Measurements from ENCODE around the gene UNC45A.
A peak's percentile ranks its signal among the peaks of the same experiment; 100 is the strongest.

Gene UNC45A

GRCh38 chr15:90953947-90954711 is 19.0 kb downstream of the UNC45A start:
- ATAC-seq (ENCODE audit: low read depth) (no peak), DNase-seq (ENCODE audit: low spot score in 2 of 2) (no peak)
- no peaks in the 10 kb centered on the region for H3K27me3 Mint-ChIP-seq
- H3K36me3 Mint-ChIP-seq, result peaks cover 7% of the 10 kb centered on the region
- H3K27ac Mint-ChIP-seq, result peak overlapping the region; percentile 84
- H3K4me3 Mint-ChIP-seq, result peak overlapping the region; percentile 84
- H3K9me3 Mint-ChIP-seq, result no peaks in the 10 kb centered on the region
- H3K4me1 Mint-ChIP-seq, result peaks cover 2% of the 10 kb centered on the region

GRCh38 chr15:90954712-90955623 is 19.9 kb downstream of the UNC45A start, which contains the start of gene RCCD1:
TSS of gene RCCD1 (plus strand) at chr15:90954884. CDS start at chr15:90956735, 1,851 bp downstream.
- H3K9me3 Mint-ChIP-seq, result no peaks in the 10 kb centered on the region
- H3K4me1 Mint-ChIP-seq, result peaks cover 2% of the 10 kb centered on the region
- H3K36me3 Mint-ChIP-seq, result peaks cover 7% of the 10 kb centered on the region
- ATAC-seq (ENCODE audit: low read depth), result peak; percentile 92
- H3K27me3 Mint-ChIP-seq, result no peaks in the 10 kb centered on the region
- DNase-seq (ENCODE audit: low spot score in 2 of 2), result peak; percentile 77
- peak within 1 kb of the TSS; percentile 84 for H3K27ac Mint-ChIP-seq
- H3K4me3 Mint-ChIP-seq, result peak within 1 kb of the TSS; percentile 84

- Mint-ChIP-seq H3K27ac (peak overlapping the region; percentile 84), H3K4me3 (peak overlapping the region; percentile 84), H3K9me3 (no peaks in the 10 kb centered on the region), H3K36me3 (peaks cover 7% of the 10 kb centered on the region), H3K27me3 (no peaks in the 10 kb centered on the region), H3K4me1 (peaks cover 2% of the 10 kb centered on the region)
- DNase-seq (ENCODE audit: low spot score in 2 of 2) (no peak), ATAC-seq (ENCODE audit: low read depth) (no peak)
Measured at GRCh38 chr15:90955624-90956273, 20.7 kb downstream of the UNC45A start.

GRCh38 chr15:90956274-90957030 is 21.4 kb downstream of the UNC45A start:
- Mint-ChIP-seq H3K36me3 (peaks cover 11% of the 10 kb centered on the region), H3K4me1 (peaks cover 2% of the 10 kb centered on the region), H3K27me3 (no peaks in the 10 kb centered on the region), H3K4me3 (peak overlapping the region; percentile 84), H3K9me3 (no peaks in the 10 kb centered on the region), H3K27ac (no peak overlapping the region)
- DNase-seq (ENCODE audit: low spot score in 2 of 2), result peak; percentile 62 to 66
- ATAC-seq (ENCODE audit: low read depth), result peak; percentile 23

- no peak for DNase-seq (ENCODE audit: low spot score in 2 of 2)
Measured at GRCh38 chr15:90957031-90957790, 22.1 kb downstream of the UNC45A start.

GRCh38 chr15:90957791-90958190 is 22.7 kb downstream of the UNC45A start:
- DNase-seq (ENCODE audit: low spot score in 2 of 2), result no peak
- Mint-ChIP-seq H3K27me3 (no peaks in the 10 kb centered on the region), H3K9me3 (no peaks in the 10 kb centered on the region), H3K4me3 (peak overlapping the region; percentile 67), H3K36me3 (peaks cover 8% of the 10 kb centered on the region), H3K27ac (no peak overlapping the region), H3K4me1 (peaks cover 2% of the 10 kb centered on the region)
- no peak for ATAC-seq (ENCODE audit: low read depth)

More at GRCh38 chr15:90957031-90957790, 22.1 kb downstream of the UNC45A start:
- H3K9me3 Mint-ChIP-seq, result no peaks in the 10 kb centered on the region
- peaks cover 10% of the 10 kb centered on the region for H3K36me3 Mint-ChIP-seq
- no peaks in the 10 kb centered on the region for H3K27me3 Mint-ChIP-seq
- ATAC-seq (ENCODE audit: low read depth), result no peak
- H3K27ac Mint-ChIP-seq, result no peak overlapping the region
- H3K4me3 Mint-ChIP-seq, result peak overlapping the region; percentile 67
- peaks cover 2% of the 10 kb centered on the region for H3K4me1 Mint-ChIP-seq

- no peak overlapping the region for H3K4me3 Mint-ChIP-seq
- H3K27me3 Mint-ChIP-seq, result no peaks in the 10 kb centered on the region
- no peaks in the 10 kb centered on the region for H3K9me3 Mint-ChIP-seq
- DNase-seq (ENCODE audit: low spot score in 2 of 2) (no peak), ATAC-seq (ENCODE audit: low read depth) (no peak)
- H3K27ac Mint-ChIP-seq, result no peak overlapping the region
- peaks cover 10% of the 10 kb centered on the region for H3K36me3 Mint-ChIP-seq
- H3K4me1 Mint-ChIP-seq, result peaks cover 2% of the 10 kb centered on the region
Measured at GRCh38 chr15:90959028-90959595, 24.0 kb downstream of the UNC45A start.

GRCh38 chr15:90959894-90960293 is 24.8 kb downstream of the UNC45A start:
- Mint-ChIP-seq H3K4me1 (no peaks in the 10 kb centered on the region), H3K4me3 (no peak overlapping the region), H3K36me3 (peaks cover 10% of the 10 kb centered on the region), H3K27me3 (no peaks in the 10 kb centered on the region), H3K9me3 (no peaks in the 10 kb centered on the region), H3K27ac (no peak overlapping the region)
- ATAC-seq (ENCODE audit: low read depth) (no peak), DNase-seq (ENCODE audit: low spot score in 2 of 2) (no peak)

- H3K9me3 Mint-ChIP-seq, result no peaks in the 10 kb centered on the region
- H3K4me3 Mint-ChIP-seq, result no peak overlapping the region
- DNase-seq (ENCODE audit: low spot score in 2 of 2) (no peak), ATAC-seq (ENCODE audit: low read depth) (no peak)
- H3K27ac Mint-ChIP-seq, result no peak overlapping the region
- H3K4me1 Mint-ChIP-seq, result no peaks in the 10 kb centered on the region
- H3K36me3 Mint-ChIP-seq, result peaks cover 10% of the 10 kb centered on the region
- H3K27me3 Mint-ChIP-seq, result no peaks in the 10 kb centered on the region
Measured at GRCh38 chr15:90960298-90961091, 25.4 kb downstream of the UNC45A start.

GRCh38 chr15:90962021-90962420 is 26.9 kb downstream of the UNC45A start:
- peaks cover 14% of the 10 kb centered on the region for H3K36me3 Mint-ChIP-seq
- no peak overlapping the region for H3K4me3 Mint-ChIP-seq
- H3K27me3 Mint-ChIP-seq, result no peaks in the 10 kb centered on the region
- H3K27ac Mint-ChIP-seq, result no peak overlapping the region
- no peaks in the 10 kb centered on the region for H3K4me1 Mint-ChIP-seq
- no peak for DNase-seq (ENCODE audit: low spot score in 2 of 2)
- ATAC-seq (ENCODE audit: low read depth), result no peak
- H3K9me3 Mint-ChIP-seq, result no peaks in the 10 kb centered on the region

GRCh38 chr15:90966262-90966661 is 31.2 kb downstream of the UNC45A start:
- Mint-ChIP-seq H3K27ac (peak overlapping the region; percentile 37), H3K4me3 (no peak overlapping the region), H3K4me1 (no peaks in the 10 kb centered on the region), H3K36me3 (peaks cover 10% of the 10 kb centered on the region), H3K27me3 (no peaks in the 10 kb centered on the region), H3K9me3 (no peaks in the 10 kb centered on the region)
- no peak for DNase-seq (ENCODE audit: low spot score in 2 of 2)
- no peak for ATAC-seq (ENCODE audit: low read depth)

- H3K9me3 Mint-ChIP-seq, result no peaks in the 10 kb centered on the region
- H3K36me3 Mint-ChIP-seq, result peaks cover 7% of the 10 kb centered on the region
- H3K27ac Mint-ChIP-seq, result no peak overlapping the region
- no peaks in the 10 kb centered on the region for H3K27me3 Mint-ChIP-seq
- DNase-seq (ENCODE audit: low spot score in 2 of 2) (no peak), ATAC-seq (ENCODE audit: low read depth) (no peak)
- H3K4me3 Mint-ChIP-seq, result no peak overlapping the region
- no peaks in the 10 kb centered on the region for H3K4me1 Mint-ChIP-seq
Measured at GRCh38 chr15:90967206-90967605, 32.1 kb downstream of the UNC45A start.
